ENCODE results near the gene GATAD2A. TPM values are rescaled to one million over a fixed set of nuclear protein-coding genes. Genes with fewer than 3 reads are reported as not detected.

Gene GATAD2A, protein sequence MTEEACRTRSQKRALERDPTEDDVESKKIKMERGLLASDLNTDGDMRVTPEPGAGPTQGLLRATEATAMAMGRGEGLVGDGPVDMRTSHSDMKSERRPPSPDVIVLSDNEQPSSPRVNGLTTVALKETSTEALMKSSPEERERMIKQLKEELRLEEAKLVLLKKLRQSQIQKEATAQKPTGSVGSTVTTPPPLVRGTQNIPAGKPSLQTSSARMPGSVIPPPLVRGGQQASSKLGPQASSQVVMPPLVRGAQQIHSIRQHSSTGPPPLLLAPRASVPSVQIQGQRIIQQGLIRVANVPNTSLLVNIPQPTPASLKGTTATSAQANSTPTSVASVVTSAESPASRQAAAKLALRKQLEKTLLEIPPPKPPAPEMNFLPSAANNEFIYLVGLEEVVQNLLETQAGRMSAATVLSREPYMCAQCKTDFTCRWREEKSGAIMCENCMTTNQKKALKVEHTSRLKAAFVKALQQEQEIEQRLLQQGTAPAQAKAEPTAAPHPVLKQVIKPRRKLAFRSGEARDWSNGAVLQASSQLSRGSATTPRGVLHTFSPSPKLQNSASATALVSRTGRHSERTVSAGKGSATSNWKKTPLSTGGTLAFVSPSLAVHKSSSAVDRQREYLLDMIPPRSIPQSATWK
- total RNA-seq: 50.7 and 51.3 TPM in 2 replicates

GRCh38 chr19:19404879-19405860, at the start of gene GATAD2A:
Gene GATAD2A (plus strand): TSS chr19:19405675. CDS start chr19:19465346, 59,671 bp downstream.

GRCh38 chr19:19514881-19515641, 109.6 kb downstream of the GATAD2A start, which contains the start of gene TSSK6:
Gene TSSK6 (minus strand): TSS chr19:19515548. CDS start chr19:19515427, 121 bp downstream.

GRCh38 chr19:19515642-19516519, 110.4 kb downstream of the GATAD2A start, which contains the start of gene NDUFA13:
Gene NDUFA13 (plus strand): TSS chr19:19516225. CDS start chr19:19516239, 14 bp downstream.

DNA sequence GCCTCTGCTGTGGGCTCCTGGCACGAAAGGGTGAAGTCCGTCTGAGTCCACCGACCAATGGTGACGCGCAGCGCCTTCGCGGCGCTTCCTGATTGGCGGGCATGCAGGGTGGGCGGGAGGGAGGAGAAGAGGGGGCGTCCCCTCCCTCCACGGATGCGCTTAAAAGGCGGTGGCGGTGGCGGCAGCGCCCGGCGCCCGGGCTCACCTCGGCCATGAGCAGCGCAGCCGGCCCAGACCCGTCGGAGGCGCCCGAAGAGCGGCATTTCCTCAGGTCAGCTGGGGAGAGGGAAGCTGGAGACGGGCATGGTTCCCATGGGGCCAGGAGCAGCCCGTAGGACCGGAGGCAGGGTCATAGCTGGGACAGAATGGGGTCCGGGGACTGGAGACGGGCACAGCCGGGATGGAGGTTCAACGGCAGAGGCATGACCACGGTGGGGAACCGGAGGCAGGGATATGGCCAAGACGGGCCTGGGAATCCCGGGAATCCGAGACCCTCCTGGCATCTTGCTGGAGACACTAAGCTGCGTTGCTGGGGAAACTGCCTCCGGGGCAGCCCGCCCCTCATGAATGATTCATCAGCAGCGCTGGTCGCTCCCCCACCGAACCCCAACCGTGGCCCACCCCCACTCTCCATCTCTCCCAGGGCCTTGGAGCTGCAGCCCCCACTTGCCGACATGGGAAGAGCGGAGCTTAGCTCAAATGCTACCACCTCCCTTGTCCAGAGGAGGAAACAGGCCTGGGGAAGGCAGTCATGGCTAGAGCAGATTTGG, 123.4 kb downstream of the GATAD2A start, which contains the start of gene YJEFN3:
Gene YJEFN3, plus strand, starts transcription at position 191 of the 770 bp plus-strand sequence. Its CDS starts 22 bp downstream, at position 213.

GRCh38 chr19:19538061-19538784, 132.7 kb downstream of the GATAD2A start, which contains the start of gene CILP2:
Gene CILP2 (plus strand): TSS chr19:19538265. CDS start chr19:19538350, 85 bp downstream.

Other genes starting within 250 kb of the GATAD2A start
- gene MEF2B, start 235.4 kb upstream of the GATAD2A start, total RNA-seq: 0.09 TPM in 1 of 2 replicates, not detected in the other
- 17.1 and 22.0 TPM in 2 replicates for gene BORCS8, start 213.5 kb upstream of the GATAD2A start, total RNA-seq
- 72.8 and 83.6 TPM in 2 replicates for gene RFXANK, start 213.4 kb upstream of the GATAD2A start, total RNA-seq
- gene NR2C2AP, start 202.3 kb upstream of the GATAD2A start, total RNA-seq: 9.9 and 10.3 TPM in 2 replicates
- gene NCAN, start 193.7 kb upstream of the GATAD2A start, total RNA-seq: not detected in 2 replicates
- 0.09 and 0.19 TPM in 2 replicates for gene TM6SF2, start 132.4 kb upstream of the GATAD2A start, total RNA-seq
- 29.1 and 31.2 TPM in 2 replicates for gene SUGP1, start 85.2 kb upstream of the GATAD2A start, total RNA-seq
- gene MAU2, start 84.8 kb upstream of the GATAD2A start, total RNA-seq: 21.3 and 31.1 TPM in 2 replicates
- gene TSSK6, start 109.9 kb downstream of the GATAD2A start, total RNA-seq: 0.45 and 1.0 TPM in 2 replicates
- gene NDUFA13, start 110.5 kb downstream of the GATAD2A start, total RNA-seq: 261 and 295 TPM in 2 replicates
- 0.18 and 0.38 TPM in 2 replicates for gene YJEFN3, start 123.2 kb downstream of the GATAD2A start, total RNA-seq
- under 0.01 and 0.19 TPM in 2 replicates for gene CILP2, start 132.6 kb downstream of the GATAD2A start, total RNA-seq
- gene PBX4, start 213.0 kb downstream of the GATAD2A start, total RNA-seq: not detected in 2 replicates
- gene LPAR2, start 222.5 kb downstream of the GATAD2A start, total RNA-seq: 0.47 and 0.54 TPM in 2 replicates
- gene GMIP, start 238.0 kb downstream of the GATAD2A start, total RNA-seq: 7.0 and 7.9 TPM in 2 replicates